Endothelial cell of umbilical vein (primary cell): ENCODE measurements around the gene CDT1. TPM values are rescaled to one million over a fixed set of nuclear protein-coding genes. Genes with fewer than 3 reads are reported as not detected.

Source experiments
- BruUV-seq: library from RNA; stranded (reverse); fragments of 400-500 nt; replicated peaks from 2 replicates; lab custom pipeline; 2021; lab: Mats Ljungman, UMichigan
- CTCF ChIA-PET: fragments of 300-600, 350-600 bp; sonication (Branson Sonifier 250); formaldehyde crosslinking; loops from one replicate; lab custom pipeline; 2021; ENCODE audit warnings: antibody characterized with exemption, inconsistent platforms; lab: Charles Lee
- POLR2A ChIA-PET: fragments of 300-600, 350-600 bp; sonication (Branson Sonifier 250); formaldehyde crosslinking; loops from one replicate; lab custom pipeline; 2021; ENCODE audit warnings: antibody characterized with exemption, inconsistent platforms; lab: Charles Lee
- DNase-seq: peaks from one replicate; pipeline ENCODE4 v3.0.0-alpha.2; 2011; ENCODE audit warnings: low read depth, low spot score
- FAIRE-seq: peaks from 2 replicates; lab custom pipeline; 2011; peaks lifted over from hg19 to GRCh38; lab: Jason Lieb, UNC
- H2AFZ ChIP-seq: 2 replicates; pipeline ENCODE4 v1.6.0; 2012; ENCODE audit warnings: low read depth, low read length, control low read depth, inconsistent platforms
- H3K27ac ChIP-seq: 2 replicates; pipeline ENCODE4 v1.5.1; 2011; ENCODE audit warnings: low read depth, mild to moderate bottlenecking, control low read depth, low read length, moderate library complexity; ENCODE audit not compliant: insufficient read depth
- H3K27me3 ChIP-seq, 2 experiments: 2 replicates each; pipeline versions ENCODE4 v1.6.0 to v1.6.1; 2011; ENCODE audit warnings: low read length in 2 of 2, mixed read lengths in 1 of 2; ENCODE audit not compliant: control insufficient read depth in 2 of 2, insufficient read depth in 2 of 2
- H3K36me3 ChIP-seq, 2 experiments: 2 replicates in 1 of 2; 3 replicates in 1 of 2; pipeline ENCODE4 v1.5.1; 2011; ENCODE audit warnings: low read length in 2 of 2, mild to moderate bottlenecking in 1 of 2, moderate library complexity in 1 of 2; ENCODE audit not compliant: control insufficient read depth in 2 of 2, insufficient read depth in 2 of 2; ENCODE audit errors: extremely low read depth in 1 of 2
- H3K4me1 ChIP-seq: 3 replicates; pipeline ENCODE4 v1.5.1; 2011; ENCODE audit warnings: mild to moderate bottlenecking, low read length; ENCODE audit not compliant: control insufficient read depth, insufficient read depth; ENCODE audit errors: extremely low read depth
- H3K4me2 ChIP-seq: 2 replicates; pipeline ENCODE4 v1.6.1; 2011; ENCODE audit warnings: low read length, control low read depth, mixed read lengths; ENCODE audit not compliant: insufficient read depth
- H3K4me3 ChIP-seq, 3 experiments: fragments of 200-600 bp in 1 of 3; sonication (generic), shearing (Covaris generic) in 1 of 3; replicated peaks in 1 of 3; 2 replicates each; pipeline ENCODE4 v1.5.1; 2011 to 2016; ENCODE audit warnings: control low read depth in 3 of 3, low read length in 3 of 3, mild to moderate bottlenecking in 2 of 3, inconsistent platforms in 1 of 3, low read depth in 1 of 3, moderate library complexity in 1 of 3; ENCODE audit not compliant: insufficient read depth in 1 of 3
- H3K79me2 ChIP-seq: 2 replicates; pipeline ENCODE4 v1.6.0; 2012; ENCODE audit warnings: low read length, inconsistent platforms; ENCODE audit not compliant: control insufficient read depth, insufficient read depth
- H3K9ac ChIP-seq: replicated peaks from 2 replicates; pipeline ENCODE3; 2011; ENCODE audit warnings: low read length, control low read depth; ENCODE audit not compliant: insufficient read depth; ENCODE audit errors: extremely low read depth
- H3K9me1 ChIP-seq: replicated peaks from 3 replicates; pipeline ENCODE4 v1.6.0; 2011; ENCODE audit warnings: mild to moderate bottlenecking, low read length; ENCODE audit not compliant: control insufficient read depth, insufficient read depth; ENCODE audit errors: extremely low read depth
- H3K9me3 ChIP-seq: replicated peaks from 2 replicates; pipeline ENCODE4 v1.5.1; 2012; ENCODE audit warnings: low read length, inconsistent platforms; ENCODE audit not compliant: control insufficient read depth, insufficient read depth
- H4K20me1 ChIP-seq: replicated peaks from 2 replicates; pipeline ENCODE3; 2011; ENCODE audit warnings: mild to moderate bottlenecking, low read length; ENCODE audit not compliant: control insufficient read depth, insufficient read depth; ENCODE audit errors: extremely low read depth
- CTCF ChIP-seq, 2 donors: IDR thresholded peaks; 1 replicate in 1 of 2; 2 replicates in 1 of 2; pipeline ENCODE4 v1.5.1; 2011; ENCODE audit warnings: low read length in 2 of 2, mild to moderate bottlenecking in 2 of 2, moderate library complexity in 2 of 2, control low read depth in 1 of 2, inconsistent platforms in 1 of 2, low read depth in 1 of 2; ENCODE audit not compliant: insufficient read depth in 1 of 2; ENCODE audit errors: extremely low read depth in 1 of 2
- FOS ChIP-seq: IDR thresholded peaks from 2 replicates; pipeline ENCODE4 v1.6.1; 2011; ENCODE audit warnings: mild to moderate bottlenecking, low read length, moderate library complexity, borderline replicate concordance; ENCODE audit not compliant: insufficient read depth
- GATA2 ChIP-seq: IDR thresholded peaks from 2 replicates; pipeline ENCODE4 v1.7.0; 2011; ENCODE audit warnings: low read depth, mild to moderate bottlenecking, moderate library complexity, mixed read lengths, low read length; ENCODE audit not compliant: insufficient read length, insufficient read depth
- JUN ChIP-seq: IDR thresholded peaks from 2 replicates; pipeline ENCODE4 v1.6.1; 2011; ENCODE audit warnings: borderline replicate concordance, low read depth; ENCODE audit not compliant: insufficient read length, insufficient read depth
- MAX ChIP-seq: IDR thresholded peaks from 2 replicates; pipeline ENCODE4 v1.6.1; 2011; ENCODE audit not compliant: insufficient read depth, insufficient read length
- POLR2A ChIP-seq: IDR thresholded peaks from 2 replicates; pipeline ENCODE4 v1.6.1; 2012; ENCODE audit warnings: low read depth, mild to moderate bottlenecking, control low read depth, low read length
- POLR2AphosphoS5 ChIP-seq: IDR thresholded peaks from 2 replicates; pipeline ENCODE4 v1.6.1; 2012; ENCODE audit warnings: low read depth, mild to moderate bottlenecking, control low read depth, low read length, moderate library complexity; ENCODE audit not compliant: insufficient read depth
- dilution Hi-C: fragments of 300-500 bp; cut with MboI; formaldehyde crosslinking; loops from one replicate; pipeline ENCODE4 v1.15.0; 2019; ENCODE audit warnings: low sequenced_read_pairs; ENCODE audit not compliant: extremely low pct_ligation_motif_present
- intact Hi-C: fragments of 100-400 bp; cut with micrococcal nuclease; formaldehyde crosslinking; loops from one replicate; pipeline ENCODE4 v1.10.0; 2022
- polyA plus RNA-seq, 4 experiments: library from polyadenylated mRNA; depleted of rRNA in 3 of 4; stranded (reverse) in 3 of 4; unstranded in 1 of 4; fragments of >200 nt; gene quantifications; 2 replicates each; pipeline versions ENCODE4 v1.2.1 to v1.2.3, GENCODE V29; 2011 to 2012; ENCODE audit warnings: missing spikeins in 1 of 4
- total RNA-seq: library from RNA; stranded (reverse); gene quantifications from 2 replicates; pipeline ENCODE4 v1.2.3, GENCODE V29; 2021

CDT1 gene
- total and polyA plus RNA-seq, 2 donors (not counting 3 experiments of a cell fraction or from before 2014, with no cell fraction given) = 15.6 to 30.6 TPM

- H3K36me3 ChIP-seq = peaks cover 0 to 3% of the 10 kb centered on the region in 2 experiments
- no peak overlapping the region for H3K27ac ChIP-seq
- H3K4me2 ChIP-seq = no peak overlapping the region
- TF ChIP-seq POLR2AphosphoS5 (no peak), JUN (no peak), POLR2A (no peak)
- H3K4me3 ChIP-seq = no peak overlapping the region
- H3K79me2 ChIP-seq = no peaks in the 10 kb centered on the region
- no peak overlapping the region for H2AFZ ChIP-seq
- dilution Hi-C loops = no loop called here
- no peaks in the 10 kb centered on the region for H3K9me3 ChIP-seq
- no peaks in the 10 kb centered on the region for H3K9me1 ChIP-seq
- FAIRE-seq (no peak), DNase-seq (no peak)
- H3K4me1 ChIP-seq = no peaks in the 10 kb centered on the region
- CTCF ChIA-PET = no interaction called here
- intact Hi-C loops = no loop called here
- no peak overlapping the region for H3K9ac ChIP-seq
- no peaks in the 10 kb centered on the region for H4K20me1 ChIP-seq
- no TSS peak for BruUV-seq
- H3K27me3 ChIP-seq = no peaks in the 10 kb centered on the region
- POLR2A ChIA-PET = no interaction called here
These were observed 28.2 kb downstream of the CDT1 start for GRCh38 chr16:88831838-88832237.

- Histone ChIP-seq H3K4me1 (no peaks in the 10 kb centered on the region), H2AFZ (no peak overlapping the region), H4K20me1 (no peaks in the 10 kb centered on the region), H3K9ac (no peak overlapping the region), H3K36me3 (peaks cover 0 to 3% of the 10 kb centered on the region in 2 experiments), H3K4me3 (no peak overlapping the region), H3K27me3 (no peaks in the 10 kb centered on the region), H3K9me3 (no peaks in the 10 kb centered on the region), H3K4me2 (no peak overlapping the region), H3K27ac (no peak overlapping the region), H3K9me1 (no peaks in the 10 kb centered on the region), H3K79me2 (no peaks in the 10 kb centered on the region)
- no peak for DNase-seq
- BruUV-seq = no TSS peak
- FAIRE-seq = no peak
- CTCF ChIA-PET = interaction anchor here (0.7 to 1.8 kb wide), 2 partner anchors 19 to 25 kb away, joined by 3 to 6 read pairs; no protein-coding TSS in a partner anchor
- intact Hi-C loops = no loop called here
- POLR2A ChIA-PET = interaction anchor here (0.6 kb wide), 1 partner anchor 17 kb away, joined by 3 read pairs; no protein-coding TSS in a partner anchor
- dilution Hi-C loops = no loop called here
- no peak for TF ChIP-seq GATA2
- TF ChIP-seq POLR2AphosphoS5 = no peak
- no peak for TF ChIP-seq CTCF (IDR thresholded peaks at IDR 0.05; ENCODE audit: extremely low read depth in 1 of 2, insufficient read depth in 1 of 2, low read depth in 1 of 2, low read length in 2 of 2)
- no peak for TF ChIP-seq MAX
- no peak for TF ChIP-seq FOS
- no peak for TF ChIP-seq POLR2A
These were observed 29.5 kb downstream of the CDT1 start for GRCh38 chr16:88833086-88833485.
